HG02759 (cell line): ENCODE measurements around the gene IPCEF1.
"Not testable (repeated sequence)": the region's sequence is repeated elsewhere in the genome, so short reads cannot be mapped to it uniquely, and the experiment has no call there.

Source experiments
- ATAC-seq: cut with Tn5 transposase; IDR thresholded peaks from one replicate; pipeline ENCODE4 v1.9.1; 2021; ENCODE audit warnings: mild to moderate bottlenecking, moderate library complexity; ENCODE audit not compliant: unreplicated experiment

Gene IPCEF1

GRCh38 chr6:154337406-154338005 lies 19.1 kb downstream of the IPCEF1 start:
- ATAC-seq = no peak

- ATAC-seq = peak; percentile 49
Observed at GRCh38 chr6:154334147-154334546, 22.5 kb downstream of the IPCEF1 start.

- ATAC-seq = no peak
Observed at GRCh38 chr6:154331750-154332149, 24.9 kb downstream of the IPCEF1 start.

GRCh38 chr6:154329350-154330170 lies 27.0 kb downstream of the IPCEF1 start:
- ATAC-seq = no peak

- peak; percentile 51 for ATAC-seq
Observed at GRCh38 chr6:154327313-154327712, 29.3 kb downstream of the IPCEF1 start.

GRCh38 chr6:154325142-154325541 lies 31.5 kb downstream of the IPCEF1 start:
- ATAC-seq = no peak

- ATAC-seq = no peak
Observed at GRCh38 chr6:154320181-154320580, 36.4 kb downstream of the IPCEF1 start.

- no peak for ATAC-seq
Observed at GRCh38 chr6:154319231-154319858, 37.3 kb downstream of the IPCEF1 start.

GRCh38 chr6:154318721-154319120 lies 37.9 kb downstream of the IPCEF1 start:
- ATAC-seq = no peak

GRCh38 chr6:154316131-154316530 lies 40.5 kb downstream of the IPCEF1 start:
- no peak for ATAC-seq

GRCh38 chr6:154314084-154314483 lies 42.5 kb downstream of the IPCEF1 start:
- no peak for ATAC-seq

GRCh38 chr6:154308986-154309385 lies 47.6 kb downstream of the IPCEF1 start:
- ATAC-seq = no peak

GRCh38 chr6:154307696-154308425 lies 48.7 kb downstream of the IPCEF1 start:
- no peak for ATAC-seq

- ATAC-seq = not testable (repeated sequence)
Observed at GRCh38 chr6:154307147-154307546, 49.5 kb downstream of the IPCEF1 start.

- ATAC-seq = peak; percentile 63
Observed at GRCh38 chr6:154306696-154307095, 49.9 kb downstream of the IPCEF1 start.

GRCh38 chr6:154304191-154304590 lies 52.4 kb downstream of the IPCEF1 start:
- no peak for ATAC-seq

GRCh38 chr6:154303642-154304041 lies 53.0 kb downstream of the IPCEF1 start:
- not testable (repeated sequence) for ATAC-seq

GRCh38 chr6:154301839-154302752 lies 54.5 kb downstream of the IPCEF1 start:
- ATAC-seq = peak; percentile 81

- ATAC-seq = no peak
Observed at GRCh38 chr6:154301086-154301625, 55.4 kb downstream of the IPCEF1 start.

- peak; percentile 39 for ATAC-seq
Observed at GRCh38 chr6:154298297-154298696, 58.3 kb downstream of the IPCEF1 start.
